Astrocyte of the cerebellum (primary cell): ENCODE measurements around the gene GRB10.

Source experiments
- DNase-seq: peaks from one replicate; pipeline ENCODE4 v3.0.0-alpha.2; 2011; ENCODE audit warnings: low read depth
- H3K4me3 ChIP-seq: 2 replicates; pipeline ENCODE4 v1.5.1; 2011; ENCODE audit warnings: mild to moderate bottlenecking, low read depth, low read length, moderate library complexity
- CTCF ChIP-seq: IDR thresholded peaks from 2 replicates; pipeline ENCODE4 v1.5.1; 2012; ENCODE audit warnings: low read length, low read depth, moderate library complexity, mild to moderate bottlenecking; ENCODE audit errors: missing control alignments
- in situ Hi-C: cut with HindIII; loops from 2 replicates; pipeline ENCODE4 v1.10.0; 2017; ENCODE audit warnings: low sequenced_read_pairs

Gene GRB10

GRCh38 chr7:50720295-50720694, 62.4 kb downstream of the GRB10 start:
- no peak for TF ChIP-seq CTCF
- DNase-seq, result no peak
- in situ Hi-C loops, result no loop called here
- no peak overlapping the region for H3K4me3 ChIP-seq

DNA sequence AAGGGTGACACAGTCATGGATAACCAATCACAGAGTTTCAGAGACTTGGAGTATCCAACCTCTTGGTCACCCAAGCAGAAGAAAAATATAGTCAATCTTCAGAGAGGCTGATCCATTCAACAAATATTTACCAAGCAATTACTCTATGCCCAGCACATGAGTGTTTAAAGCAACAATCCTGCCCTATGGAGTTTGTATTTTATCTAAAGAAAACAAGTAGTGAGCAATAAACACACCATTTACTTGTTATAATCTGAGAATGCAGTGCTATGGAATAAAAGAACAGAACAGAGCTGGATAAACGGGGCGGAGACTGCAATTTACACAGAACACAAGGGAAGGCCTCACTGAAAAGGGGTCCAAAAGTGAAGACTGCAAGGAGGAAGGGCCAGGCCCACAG, 63.8 kb downstream of the GRB10 start:
- no peak for TF ChIP-seq CTCF
- DNase-seq, result no peak
- in situ Hi-C loops, result no loop called here
- no peak overlapping the region for H3K4me3 ChIP-seq

DNA sequence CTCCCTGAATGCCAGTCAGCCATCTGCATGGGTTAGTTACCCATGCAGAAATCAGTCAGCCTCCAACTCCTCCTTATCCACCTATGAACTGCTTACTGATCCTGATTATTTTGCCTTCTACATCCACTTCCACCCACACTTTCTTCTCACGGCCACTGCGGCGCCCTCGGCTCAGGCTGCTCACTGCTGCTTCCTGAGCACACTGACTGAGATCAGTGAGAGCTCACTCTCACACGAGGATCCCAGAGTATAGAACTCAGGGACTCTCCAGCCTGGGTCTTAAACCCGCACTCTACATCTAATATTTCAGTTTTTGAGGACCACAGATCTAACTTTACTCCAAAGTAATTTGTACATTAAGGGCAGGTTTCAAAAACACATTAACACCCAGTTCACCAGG, 64.4 kb downstream of the GRB10 start:
- in situ Hi-C loops, result no loop called here
- DNase-seq, result no peak
- TF ChIP-seq CTCF, result no peak
- no peak overlapping the region for H3K4me3 ChIP-seq

DNA sequence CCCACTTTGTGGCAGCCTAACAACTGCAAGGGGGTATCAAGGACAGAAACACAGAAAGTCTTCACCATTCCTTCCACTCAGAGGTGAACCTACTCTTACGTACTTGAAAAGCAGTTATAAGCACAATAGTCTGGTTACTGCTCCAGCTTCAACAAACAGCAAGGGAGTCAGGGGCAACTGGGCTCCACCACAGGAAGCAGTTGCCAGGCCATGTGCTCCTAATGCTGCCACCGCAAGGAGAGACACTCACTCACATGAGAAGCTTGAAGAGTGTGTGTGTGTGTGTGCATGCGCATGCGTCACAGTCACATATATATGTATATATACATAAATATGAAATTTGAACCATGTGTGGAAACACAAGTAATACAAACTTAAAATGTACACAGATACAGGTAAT, 65.5 kb downstream of the GRB10 start:
- DNase-seq, result no peak
- H3K4me3 ChIP-seq, result no peak overlapping the region
- no peak for TF ChIP-seq CTCF
- in situ Hi-C loops, result no loop called here

GRCh38 chr7:50714857-50715256, 67.8 kb downstream of the GRB10 start:
- DNase-seq, result no peak
- H3K4me3 ChIP-seq, result no peak overlapping the region

GRCh38 chr7:50713123-50713965, 69.4 kb downstream of the GRB10 start:
- in situ Hi-C loops, result no loop called here

More at GRCh38 chr7:50714857-50715256, 67.8 kb downstream of the GRB10 start:
- no peak for TF ChIP-seq CTCF
- in situ Hi-C loops, result no loop called here

More at GRCh38 chr7:50713123-50713965, 69.4 kb downstream of the GRB10 start:
- no peak for DNase-seq
- no peak for TF ChIP-seq CTCF
- no peak overlapping the region for H3K4me3 ChIP-seq
